ENCODE measurements around the gene PTEN. TPM values are rescaled to one million over a fixed set of nuclear protein-coding genes. Genes with fewer than 3 reads are reported as not detected.
A peak's percentile ranks its signal among the peaks of the same experiment; 100 is the strongest.

PTEN gene
- total RNA-seq, 1 donor from 2014 or later: 72.7 TPM

- DNase-seq (ENCODE audit: low spot score in 2 of 2, unreplicated experiment in 2 of 2): no peak
- H3K4me3 Mint-ChIP-seq: no peak overlapping the region
- no peaks in the 10 kb centered on the region for H3K9me3 Mint-ChIP-seq
- H3K27me3 Mint-ChIP-seq (ENCODE audit: low read depth): no peaks in the 10 kb centered on the region
- TF ChIP-seq CTCF (IDR thresholded peaks at IDR 0.05; ENCODE audit: unreplicated experiment): no peak
- H3K36me3 Mint-ChIP-seq: peaks cover 23% of the 10 kb centered on the region
- H3K27ac Mint-ChIP-seq: peak overlapping the region; percentile 66
- H3K4me1 Mint-ChIP-seq: peaks cover 28% of the 10 kb centered on the region
These were observed 68.4 kb downstream of the PTEN start for GRCh38 chr10:87931836-87932230.

GRCh38 chr10:87935290-87936141, 72.1 kb downstream of the PTEN start:
- no peak for TF ChIP-seq CTCF (IDR thresholded peaks at IDR 0.05; ENCODE audit: unreplicated experiment)
- H3K9me3 Mint-ChIP-seq: no peaks in the 10 kb centered on the region
- peaks cover 28% of the 10 kb centered on the region for H3K4me1 Mint-ChIP-seq
- peaks cover 26% of the 10 kb centered on the region for H3K36me3 Mint-ChIP-seq
- H3K4me3 Mint-ChIP-seq: no peak overlapping the region
- peak overlapping the region; percentile 24 for H3K27ac Mint-ChIP-seq
- no peaks in the 10 kb centered on the region for H3K27me3 Mint-ChIP-seq (ENCODE audit: low read depth)
- no peak for DNase-seq (ENCODE audit: low spot score in 2 of 2, unreplicated experiment in 2 of 2)

GRCh38 chr10:87940210-87940609, 76.8 kb downstream of the PTEN start:
- peaks cover 18% of the 10 kb centered on the region for H3K4me1 Mint-ChIP-seq
- H3K27me3 Mint-ChIP-seq (ENCODE audit: low read depth): no peaks in the 10 kb centered on the region
- no peak for TF ChIP-seq CTCF (IDR thresholded peaks at IDR 0.05; ENCODE audit: unreplicated experiment)
- no peaks in the 10 kb centered on the region for H3K9me3 Mint-ChIP-seq
- H3K4me3 Mint-ChIP-seq: no peak overlapping the region
- DNase-seq (ENCODE audit: low spot score in 2 of 2, unreplicated experiment in 2 of 2): no peak
- peaks cover 28% of the 10 kb centered on the region for H3K36me3 Mint-ChIP-seq
- H3K27ac Mint-ChIP-seq: no peak overlapping the region

GRCh38 chr10:87942884-87943527, 79.6 kb downstream of the PTEN start:
- Mint-ChIP-seq H3K9me3 (no peaks in the 10 kb centered on the region), H3K4me3 (no peak overlapping the region), H3K27me3 (ENCODE audit: low read depth) (no peaks in the 10 kb centered on the region), H3K4me1 (peaks cover 9% of the 10 kb centered on the region), H3K27ac (no peak overlapping the region), H3K36me3 (peaks cover 20% of the 10 kb centered on the region)
- no peak for DNase-seq (ENCODE audit: low spot score in 2 of 2, unreplicated experiment in 2 of 2)
- no peak for TF ChIP-seq CTCF (IDR thresholded peaks at IDR 0.05; ENCODE audit: unreplicated experiment)

- H3K27me3 Mint-ChIP-seq (ENCODE audit: low read depth): no peaks in the 10 kb centered on the region
- H3K36me3 Mint-ChIP-seq: peaks cover 15% of the 10 kb centered on the region
- H3K27ac Mint-ChIP-seq: no peak overlapping the region
- no peak for TF ChIP-seq CTCF (IDR thresholded peaks at IDR 0.05; ENCODE audit: unreplicated experiment)
- no peaks in the 10 kb centered on the region for H3K9me3 Mint-ChIP-seq
- no peak for DNase-seq (ENCODE audit: low spot score in 2 of 2, unreplicated experiment in 2 of 2)
- H3K4me1 Mint-ChIP-seq: no peaks in the 10 kb centered on the region
- no peak overlapping the region for H3K4me3 Mint-ChIP-seq
These were observed 82.6 kb downstream of the PTEN start for GRCh38 chr10:87945984-87946383.

Measured in mesothelial cell of epicardium (in vitro differentiated cells).